Myocyte (in vitro differentiated cells): ENCODE measurements around the gene DNAH11. TPM values are rescaled to one million over a fixed set of nuclear protein-coding genes. Genes with fewer than 3 reads are reported as not detected.
"Not testable (repeated sequence)": the region's sequence is repeated elsewhere in the genome, so short reads cannot be mapped to it uniquely, and the experiment has no call there.

Experiments
- DNase-seq: peaks from one replicate; pipeline ENCODE4 v3.0.0-alpha.2; 2012; ENCODE audit warnings: low read depth
- total RNA-seq: library from RNA; depleted of rRNA; stranded (reverse); fragments of >200 nt; gene quantifications from 2 replicates; pipeline ENCODE4 v1.2.3, GENCODE V29; 2014

The DNAH11 gene
- total RNA-seq, 1 donor from 2014 or later: 0.13 TPM

GRCh38 chr7:21766218-21766617, 223.4 kb downstream of the DNAH11 start:
- no peak for DNase-seq

DNA sequence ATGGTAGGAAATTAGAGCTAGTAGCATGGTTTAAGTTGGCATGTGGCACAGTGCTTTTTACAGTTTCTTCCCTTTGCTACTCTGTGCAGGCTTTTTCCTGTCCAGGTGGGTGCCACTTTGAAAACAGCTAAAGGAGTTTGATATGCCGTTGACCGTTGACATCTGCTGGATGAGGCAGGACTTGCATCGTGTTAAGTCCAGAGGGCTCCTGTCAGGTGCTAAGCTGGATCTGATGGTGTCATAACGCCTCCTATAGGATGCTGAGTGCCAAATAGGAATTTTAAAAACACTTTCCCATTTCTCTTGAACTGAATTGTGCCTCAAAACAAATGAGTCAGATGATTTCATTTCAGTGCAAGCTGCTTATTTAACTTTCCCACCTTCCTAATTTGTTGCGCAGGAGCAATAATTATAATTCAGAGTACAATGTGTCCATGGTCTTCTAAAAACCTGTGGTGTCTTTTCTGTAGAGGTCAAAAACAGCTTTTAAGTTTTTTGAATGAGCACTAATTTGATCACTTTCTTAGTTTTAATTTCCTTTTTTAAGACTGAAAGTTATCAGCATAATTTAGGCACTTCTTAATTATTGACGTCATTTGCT, 224.6 kb downstream of the DNAH11 start:
- DNase-seq: peak; percentile 55

- no peak for DNase-seq
Observed at GRCh38 chr7:21768279-21768678, 225.4 kb downstream of the DNAH11 start.

DNA sequence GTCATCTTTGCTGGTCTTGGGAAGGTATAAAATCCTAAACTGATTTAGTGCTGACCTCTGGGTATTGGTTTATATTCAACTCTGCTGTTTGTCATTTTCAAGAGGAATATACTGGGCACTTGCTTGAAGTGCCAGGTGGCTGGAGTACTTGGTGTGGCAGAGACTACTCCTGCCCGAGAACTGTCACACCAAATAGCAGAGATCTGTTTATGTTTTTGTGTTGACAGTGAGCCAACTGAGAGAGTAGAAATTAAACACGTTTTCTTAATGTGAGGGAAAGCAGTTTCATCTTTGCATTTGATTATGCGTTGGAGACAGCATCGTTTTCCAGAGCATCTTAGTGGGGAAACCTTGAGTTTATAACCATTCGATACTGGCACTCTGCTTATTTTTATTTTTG, 228.4 kb downstream of the DNAH11 start:
- DNase-seq: no peak

DNA sequence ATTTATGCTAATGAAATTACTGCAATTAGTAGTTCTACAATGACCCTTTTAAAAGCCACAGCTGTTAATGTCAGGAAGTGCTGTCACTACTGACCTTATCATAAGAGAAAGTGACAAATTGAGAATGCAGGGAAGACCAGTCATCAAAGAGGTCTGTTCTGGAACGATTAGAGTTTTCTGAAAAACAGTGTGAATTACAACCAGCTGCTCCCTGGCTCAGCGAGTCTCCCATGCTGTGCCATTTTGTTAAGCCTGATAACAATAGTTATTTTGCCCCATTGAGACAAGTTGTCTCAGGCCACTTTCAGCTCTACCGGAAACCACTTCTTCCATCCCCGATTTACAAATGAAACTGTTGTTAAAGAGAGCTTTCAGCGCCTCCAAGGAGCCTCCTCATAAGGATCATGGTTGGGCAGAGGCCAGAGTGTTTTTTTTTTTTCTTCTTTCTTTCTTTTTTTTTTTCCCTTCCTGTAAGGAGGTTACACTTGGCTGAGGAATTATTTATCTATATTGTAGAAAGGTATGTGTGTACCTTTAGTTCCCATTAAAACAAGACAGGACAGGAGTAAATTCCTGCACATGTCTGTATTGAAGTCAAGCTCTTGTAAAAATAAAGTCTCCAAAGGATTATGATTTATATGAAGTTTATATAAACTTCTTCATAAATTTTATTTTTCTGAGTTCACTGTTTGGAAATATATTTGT, 229.2 kb downstream of the DNAH11 start:
- DNase-seq: no peak

DNA sequence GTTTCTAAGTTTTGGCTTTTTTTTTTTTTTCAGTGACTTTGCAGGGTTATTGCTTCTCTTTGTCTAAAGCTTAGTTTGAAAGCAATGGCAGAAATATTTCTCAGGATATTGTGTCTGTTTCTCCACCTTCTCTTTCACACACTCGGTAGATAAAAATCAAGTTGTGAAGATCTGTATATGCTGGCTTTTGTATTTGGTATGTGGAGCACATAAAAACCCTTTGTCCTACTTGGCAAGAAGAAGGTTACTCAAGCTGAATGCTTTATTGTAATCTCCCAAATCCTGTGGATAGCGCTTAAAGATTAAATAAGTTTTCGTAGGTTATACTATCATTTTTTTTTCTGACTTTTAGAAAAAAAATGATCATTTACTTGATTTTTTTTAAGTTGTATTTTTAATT, 230.5 kb downstream of the DNAH11 start:
- DNase-seq: no peak

DNA sequence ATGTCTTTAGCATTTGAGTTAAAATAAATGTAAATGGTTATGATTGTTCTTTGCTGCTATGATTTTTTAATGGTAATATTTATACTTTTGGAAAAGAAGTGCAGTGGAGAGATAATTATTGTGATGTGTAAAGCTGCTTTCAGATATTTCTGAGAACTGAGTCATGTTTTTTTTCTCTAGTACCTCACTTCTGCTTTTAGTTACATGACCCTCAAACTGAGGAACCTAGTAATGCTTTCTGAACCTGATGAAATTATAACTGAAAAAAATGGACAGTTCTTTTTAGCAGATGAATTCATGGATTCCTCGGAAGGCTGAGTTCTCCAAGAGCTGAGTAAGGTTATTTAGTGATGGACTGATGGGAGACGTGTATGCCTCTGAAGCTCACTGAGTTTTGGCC, 235.1 kb downstream of the DNAH11 start:
- DNase-seq: no peak

DNA sequence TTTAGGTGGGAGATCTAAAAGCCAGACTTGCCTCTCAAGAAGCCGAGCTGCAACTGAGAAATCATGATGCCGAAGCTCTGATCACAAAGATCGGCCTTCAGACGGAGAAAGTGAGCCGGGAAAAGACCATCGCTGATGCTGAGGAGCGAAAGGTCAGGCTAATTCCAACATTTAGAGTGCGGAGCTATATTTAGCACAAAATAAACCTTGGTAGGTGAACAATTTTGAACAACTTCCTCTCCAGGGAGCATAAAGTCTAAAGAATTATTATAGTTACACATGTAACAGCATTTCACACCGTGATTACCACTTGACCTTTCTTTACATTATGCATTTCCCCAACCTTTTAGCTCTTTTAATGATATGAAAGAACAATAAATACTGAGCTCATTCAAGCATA, 236.1 kb downstream of the DNAH11 start:
- DNase-seq: no peak

- no peak for DNase-seq
Observed at GRCh38 chr7:21782996-21783395, 240.2 kb downstream of the DNAH11 start.

GRCh38 chr7:21784989-21785388, 242.2 kb downstream of the DNAH11 start:
- DNase-seq: no peak

DNA sequence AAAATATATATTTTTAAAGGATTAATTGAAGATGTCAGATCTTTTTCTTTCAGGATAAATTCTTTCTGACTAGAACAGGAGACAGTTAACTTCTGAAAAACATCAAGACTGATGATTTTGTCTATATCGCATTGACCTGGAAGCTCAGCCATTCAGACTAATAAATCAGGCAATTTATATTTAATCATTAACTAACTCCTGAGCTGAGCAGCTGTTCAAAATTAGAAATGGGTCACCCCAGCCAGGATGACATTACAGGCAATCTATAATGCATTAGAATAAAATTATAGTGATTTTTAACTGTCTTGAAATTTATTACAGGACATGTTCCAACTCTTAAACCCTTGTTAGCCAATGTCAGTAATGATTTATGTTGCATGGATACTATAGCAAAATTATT, 263.0 kb downstream of the DNAH11 start:
- DNase-seq: no peak

GRCh38 chr7:21806388-21806787, 263.5 kb downstream of the DNAH11 start:
- no peak for DNase-seq

- no peak for DNase-seq
Observed at GRCh38 chr7:21819048-21819447, 276.2 kb downstream of the DNAH11 start.

DNA sequence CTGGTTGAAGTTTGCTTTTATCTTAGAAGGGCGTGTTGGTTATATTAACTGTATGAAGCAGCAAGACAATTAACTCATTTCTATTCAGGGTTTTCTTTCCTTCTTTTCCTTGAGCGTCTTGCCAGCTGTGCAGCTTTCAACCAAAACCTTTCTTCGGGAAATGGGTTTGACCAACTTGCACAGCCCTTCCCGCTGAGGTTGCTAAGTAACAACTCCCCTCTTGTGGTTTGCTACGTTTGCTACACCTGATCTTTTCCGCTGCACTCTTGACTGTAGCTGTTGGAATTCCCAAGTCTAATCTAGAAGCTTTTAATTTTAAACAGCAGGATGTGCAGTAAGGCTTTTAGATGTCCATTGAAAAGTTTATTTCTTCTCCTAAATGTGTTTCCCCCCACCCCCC, 286.0 kb downstream of the DNAH11 start:
- DNase-seq: no peak

DNA sequence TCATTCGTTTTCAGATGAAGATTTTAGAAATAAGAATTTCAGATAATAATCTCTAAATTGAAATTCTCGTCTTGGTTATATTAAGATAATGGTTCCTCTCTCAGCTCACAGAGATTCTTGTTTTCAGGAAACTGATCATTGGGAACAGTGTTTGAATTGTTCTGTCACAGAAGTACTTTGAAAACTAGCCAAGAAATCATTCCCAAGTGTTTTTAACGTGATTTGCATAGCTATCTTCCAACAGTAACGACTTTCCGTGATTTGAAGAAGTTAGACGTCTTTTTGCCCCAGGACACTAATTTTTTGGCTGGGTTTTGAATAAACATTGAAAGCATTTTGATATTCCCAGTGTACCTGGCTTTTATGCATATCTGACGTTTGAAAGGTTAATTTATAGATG, 286.9 kb downstream of the DNAH11 start:
- DNase-seq: no peak

- no peak for DNase-seq
Observed at GRCh38 chr7:21844742-21845141, 301.9 kb downstream of the DNAH11 start.

DNA sequence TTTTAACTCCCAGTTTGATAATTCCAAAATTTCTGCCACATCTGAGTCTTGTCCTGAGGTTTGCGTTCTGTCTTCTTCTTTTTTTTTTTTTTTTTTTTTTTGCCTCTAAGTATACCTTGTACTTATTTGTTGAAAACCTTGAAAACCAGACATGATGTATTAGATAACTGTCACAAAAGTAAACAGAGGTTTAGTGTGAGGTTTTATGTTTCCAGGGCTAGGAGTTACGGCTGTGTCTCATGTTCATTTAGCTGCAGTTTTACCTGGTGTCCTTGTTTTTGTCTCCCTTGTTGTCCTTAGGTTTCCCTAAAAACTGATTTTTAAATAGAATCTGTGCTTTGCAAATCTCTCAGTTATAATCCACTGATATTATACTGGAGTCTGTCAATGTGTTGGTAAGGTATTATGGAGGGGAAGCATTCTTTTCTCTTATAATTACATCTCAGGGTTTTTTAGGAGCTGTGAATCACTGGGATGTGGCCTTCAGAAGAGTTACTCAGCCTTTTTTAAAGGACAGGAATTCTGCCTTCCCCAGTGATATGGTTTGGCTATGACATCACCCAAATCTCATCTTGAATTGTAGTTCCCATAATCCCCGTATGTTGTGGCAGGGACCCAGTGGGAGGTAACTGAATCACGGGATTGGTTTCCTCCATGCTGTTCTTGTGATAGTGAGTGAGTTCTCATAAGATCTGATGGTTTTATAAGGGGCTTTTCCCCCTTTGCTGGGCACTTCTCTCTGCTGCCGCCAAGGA, 307.9 kb downstream of the DNAH11 start:
- peak; percentile 37 for DNase-seq

DNA sequence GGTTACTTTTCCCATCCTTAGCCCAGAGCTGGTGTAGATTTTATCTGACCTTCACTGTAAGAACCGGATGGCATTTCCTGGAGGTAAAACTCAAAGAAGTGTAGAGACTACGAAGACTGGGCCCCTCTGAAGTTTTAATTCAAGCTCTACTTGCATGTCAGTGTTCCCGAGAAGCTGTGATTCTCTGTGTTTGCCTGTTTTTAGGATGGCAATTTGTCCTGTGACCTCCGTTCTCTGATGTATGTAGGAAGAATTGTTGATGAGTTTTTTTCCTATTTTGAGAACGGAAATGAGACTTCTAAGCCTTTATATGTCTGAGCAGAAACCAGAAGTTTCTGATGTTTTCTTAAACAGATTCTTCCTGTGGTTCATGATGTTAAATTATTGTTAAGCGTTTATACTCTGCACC, 308.7 kb downstream of the DNAH11 start:
- no peak for DNase-seq

- not testable (repeated sequence) for DNase-seq
Observed at GRCh38 chr7:21865631-21866204, 322.9 kb downstream of the DNAH11 start.

GRCh38 chr7:21866731-21867130, 323.9 kb downstream of the DNAH11 start:
- no peak for DNase-seq

DNA sequence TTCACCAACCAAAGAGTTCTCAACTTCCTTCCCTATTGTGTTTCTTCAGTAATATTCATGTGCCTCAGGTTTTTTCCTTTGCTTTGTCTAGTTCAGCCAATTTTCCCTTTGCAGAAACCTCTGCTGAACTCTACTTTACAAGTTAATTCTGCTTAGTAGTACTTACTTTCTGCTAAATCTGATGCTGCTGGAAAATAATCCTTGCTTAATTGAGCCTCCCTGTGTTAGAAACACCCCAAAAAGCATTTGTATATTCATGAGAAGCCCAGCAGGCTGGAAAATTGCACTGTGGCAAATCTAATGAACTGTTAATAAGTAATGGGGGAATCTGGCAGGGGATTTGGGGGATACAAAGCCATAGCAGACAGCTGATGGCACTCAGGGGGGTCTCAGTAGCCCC, 324.4 kb downstream of the DNAH11 start:
- no peak for DNase-seq
